Measurements from ENCODE around the gene DCT.

DNA sequence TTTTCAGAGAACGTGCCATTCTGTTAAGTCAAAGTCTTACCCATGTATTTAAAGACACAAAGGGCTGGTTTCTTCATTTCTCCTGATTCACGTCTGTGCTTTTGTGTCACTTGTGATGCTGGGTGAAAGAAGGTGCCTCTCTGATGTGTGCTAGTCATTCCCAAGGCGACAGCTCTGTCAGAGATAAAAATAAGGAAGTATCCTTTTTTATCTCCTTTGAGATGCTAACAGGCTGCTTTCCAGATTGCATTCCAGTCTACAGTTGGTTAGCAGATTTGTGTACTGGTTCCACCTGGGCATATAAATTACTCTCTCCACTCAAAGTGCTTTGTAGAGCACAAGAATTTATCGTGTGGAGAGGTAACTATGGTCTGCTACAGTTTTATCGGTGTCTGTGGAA is 33.5 kb upstream of the DCT start:
- TF ChIP-seq, protein P1, sequence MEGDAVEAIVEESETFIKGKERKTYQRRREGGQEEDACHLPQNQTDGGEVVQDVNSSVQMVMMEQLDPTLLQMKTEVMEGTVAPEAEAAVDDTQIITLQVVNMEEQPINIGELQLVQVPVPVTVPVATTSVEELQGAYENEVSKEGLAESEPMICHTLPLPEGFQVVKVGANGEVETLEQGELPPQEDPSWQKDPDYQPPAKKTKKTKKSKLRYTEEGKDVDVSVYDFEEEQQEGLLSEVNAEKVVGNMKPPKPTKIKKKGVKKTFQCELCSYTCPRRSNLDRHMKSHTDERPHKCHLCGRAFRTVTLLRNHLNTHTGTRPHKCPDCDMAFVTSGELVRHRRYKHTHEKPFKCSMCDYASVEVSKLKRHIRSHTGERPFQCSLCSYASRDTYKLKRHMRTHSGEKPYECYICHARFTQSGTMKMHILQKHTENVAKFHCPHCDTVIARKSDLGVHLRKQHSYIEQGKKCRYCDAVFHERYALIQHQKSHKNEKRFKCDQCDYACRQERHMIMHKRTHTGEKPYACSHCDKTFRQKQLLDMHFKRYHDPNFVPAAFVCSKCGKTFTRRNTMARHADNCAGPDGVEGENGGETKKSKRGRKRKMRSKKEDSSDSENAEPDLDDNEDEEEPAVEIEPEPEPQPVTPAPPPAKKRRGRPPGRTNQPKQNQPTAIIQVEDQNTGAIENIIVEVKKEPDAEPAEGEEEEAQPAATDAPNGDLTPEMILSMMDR (IDR thresholded peaks at IDR 0.05; ENCODE audit: extremely low read depth in 1 of 2, insufficient read depth in 1 of 2, low read depth in 1 of 2, low read length in 2 of 2): no peak
- TF ChIP-seq FOS (IDR thresholded peaks at IDR 0.05; ENCODE audit: borderline replicate concordance, insufficient read depth, low read length) (no peak), EZH2 (IDR thresholded peaks at IDR 0.05; ENCODE audit: borderline replicate concordance, low read depth, low read length, severe bottlenecking) (no peak), GATA2 (IDR thresholded peaks at IDR 0.05; ENCODE audit: insufficient read depth, insufficient read length, low read depth, low read length) (no peak)

All from endothelial cell of umbilical vein (primary cell).